Measurements from ENCODE around the gene RELB. TPM values are rescaled to one million over a fixed set of nuclear protein-coding genes. Genes with fewer than 3 reads are reported as not detected.

RELB gene
- total and polyA plus RNA-seq, 9 of the 15 experiments (the other 6 are each of a cell fraction or from before 2014, with no cell fraction given), result 0.15 to 1.1 (median 0.28) TPM; not detected in 2

DNA sequence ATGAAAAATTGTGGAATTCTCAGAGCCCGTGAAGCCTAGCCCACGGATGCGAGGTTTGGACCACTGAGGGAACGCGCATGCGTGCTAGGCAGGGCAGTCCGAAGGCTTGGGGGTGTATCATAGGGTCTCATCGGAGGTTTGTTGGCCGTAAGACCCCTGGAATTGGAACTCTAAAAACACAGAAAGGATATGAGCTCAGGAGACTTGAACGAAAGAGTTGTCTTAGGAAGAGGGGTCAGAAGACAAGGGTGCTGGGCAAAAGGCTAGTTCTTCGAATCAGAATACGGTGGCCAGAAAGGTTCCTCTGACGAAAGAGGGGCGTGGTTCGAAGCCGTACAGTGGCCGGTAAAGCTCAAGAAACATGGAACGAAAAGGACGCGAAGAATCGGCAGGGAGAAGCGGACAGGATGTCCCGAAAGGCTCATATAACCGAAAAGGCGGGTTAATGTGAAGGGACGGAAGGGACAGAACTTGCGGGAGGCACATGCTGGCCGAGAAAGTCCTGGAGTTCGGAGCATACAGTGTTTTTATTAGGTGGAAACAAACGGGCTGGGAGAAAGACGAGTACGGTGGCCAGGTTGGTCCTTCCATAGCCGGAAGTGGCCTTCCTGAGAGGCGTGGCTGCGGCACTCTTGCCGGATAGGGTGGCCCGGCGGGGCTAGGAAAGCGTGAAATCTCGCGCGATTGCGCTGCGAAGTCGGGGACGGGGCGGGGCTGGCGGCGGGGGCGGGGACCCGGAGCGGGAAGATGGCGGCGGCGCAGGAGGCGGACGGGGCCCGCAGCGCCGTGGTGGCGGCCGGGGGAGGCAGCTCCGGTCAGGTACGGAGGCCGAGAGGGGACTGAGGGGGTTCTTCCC lies 46.4 kb upstream of the RELB start, which contains the start of gene CLPTM1 (continued):
- peak in 1 of 2 experiments; percentile 66; a peak in 2 of 4 replicates for TF ChIP-seq ZNF318 (IDR thresholded peaks at IDR 0.05; ENCODE audit: borderline replicate concordance in 1 of 2, low read depth in 1 of 2)
- no peak for TF ChIP-seq MAFG (tag; conservative IDR thresholded peaks at IDR 0.05)
- no peak for TF ChIP-seq BDP1 (IDR thresholded peaks at IDR 0.05; ENCODE audit: insufficient read depth, insufficient read length)
- 0 out of 2 replicates have a peak, but pooled peaks have one; percentile 47 for TF ChIP-seq ZNF197 (CRISPR knock-in tag; IDR thresholded peaks at IDR 0.05; ENCODE audit: low read depth)
- TF ChIP-seq BHLHE40 (IDR thresholded peaks at IDR 0.05; ENCODE audit: low read length), result no peak
- no peak for TF ChIP-seq HSF4 (CRISPR knock-in tag; IDR thresholded peaks at IDR 0.05; ENCODE audit: borderline replicate concordance)
- TF ChIP-seq, protein P1, sequence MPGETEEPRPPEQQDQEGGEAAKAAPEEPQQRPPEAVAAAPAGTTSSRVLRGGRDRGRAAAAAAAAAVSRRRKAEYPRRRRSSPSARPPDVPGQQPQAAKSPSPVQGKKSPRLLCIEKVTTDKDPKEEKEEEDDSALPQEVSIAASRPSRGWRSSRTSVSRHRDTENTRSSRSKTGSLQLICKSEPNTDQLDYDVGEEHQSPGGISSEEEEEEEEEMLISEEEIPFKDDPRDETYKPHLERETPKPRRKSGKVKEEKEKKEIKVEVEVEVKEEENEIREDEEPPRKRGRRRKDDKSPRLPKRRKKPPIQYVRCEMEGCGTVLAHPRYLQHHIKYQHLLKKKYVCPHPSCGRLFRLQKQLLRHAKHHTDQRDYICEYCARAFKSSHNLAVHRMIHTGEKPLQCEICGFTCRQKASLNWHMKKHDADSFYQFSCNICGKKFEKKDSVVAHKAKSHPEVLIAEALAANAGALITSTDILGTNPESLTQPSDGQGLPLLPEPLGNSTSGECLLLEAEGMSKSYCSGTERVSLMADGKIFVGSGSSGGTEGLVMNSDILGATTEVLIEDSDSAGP (CRISPR knock-in tag; IDR thresholded peaks at IDR 0.05), result peak; percentile 51; the same call in 1 of the 2 replicates
- TF ChIP-seq, protein P2, sequence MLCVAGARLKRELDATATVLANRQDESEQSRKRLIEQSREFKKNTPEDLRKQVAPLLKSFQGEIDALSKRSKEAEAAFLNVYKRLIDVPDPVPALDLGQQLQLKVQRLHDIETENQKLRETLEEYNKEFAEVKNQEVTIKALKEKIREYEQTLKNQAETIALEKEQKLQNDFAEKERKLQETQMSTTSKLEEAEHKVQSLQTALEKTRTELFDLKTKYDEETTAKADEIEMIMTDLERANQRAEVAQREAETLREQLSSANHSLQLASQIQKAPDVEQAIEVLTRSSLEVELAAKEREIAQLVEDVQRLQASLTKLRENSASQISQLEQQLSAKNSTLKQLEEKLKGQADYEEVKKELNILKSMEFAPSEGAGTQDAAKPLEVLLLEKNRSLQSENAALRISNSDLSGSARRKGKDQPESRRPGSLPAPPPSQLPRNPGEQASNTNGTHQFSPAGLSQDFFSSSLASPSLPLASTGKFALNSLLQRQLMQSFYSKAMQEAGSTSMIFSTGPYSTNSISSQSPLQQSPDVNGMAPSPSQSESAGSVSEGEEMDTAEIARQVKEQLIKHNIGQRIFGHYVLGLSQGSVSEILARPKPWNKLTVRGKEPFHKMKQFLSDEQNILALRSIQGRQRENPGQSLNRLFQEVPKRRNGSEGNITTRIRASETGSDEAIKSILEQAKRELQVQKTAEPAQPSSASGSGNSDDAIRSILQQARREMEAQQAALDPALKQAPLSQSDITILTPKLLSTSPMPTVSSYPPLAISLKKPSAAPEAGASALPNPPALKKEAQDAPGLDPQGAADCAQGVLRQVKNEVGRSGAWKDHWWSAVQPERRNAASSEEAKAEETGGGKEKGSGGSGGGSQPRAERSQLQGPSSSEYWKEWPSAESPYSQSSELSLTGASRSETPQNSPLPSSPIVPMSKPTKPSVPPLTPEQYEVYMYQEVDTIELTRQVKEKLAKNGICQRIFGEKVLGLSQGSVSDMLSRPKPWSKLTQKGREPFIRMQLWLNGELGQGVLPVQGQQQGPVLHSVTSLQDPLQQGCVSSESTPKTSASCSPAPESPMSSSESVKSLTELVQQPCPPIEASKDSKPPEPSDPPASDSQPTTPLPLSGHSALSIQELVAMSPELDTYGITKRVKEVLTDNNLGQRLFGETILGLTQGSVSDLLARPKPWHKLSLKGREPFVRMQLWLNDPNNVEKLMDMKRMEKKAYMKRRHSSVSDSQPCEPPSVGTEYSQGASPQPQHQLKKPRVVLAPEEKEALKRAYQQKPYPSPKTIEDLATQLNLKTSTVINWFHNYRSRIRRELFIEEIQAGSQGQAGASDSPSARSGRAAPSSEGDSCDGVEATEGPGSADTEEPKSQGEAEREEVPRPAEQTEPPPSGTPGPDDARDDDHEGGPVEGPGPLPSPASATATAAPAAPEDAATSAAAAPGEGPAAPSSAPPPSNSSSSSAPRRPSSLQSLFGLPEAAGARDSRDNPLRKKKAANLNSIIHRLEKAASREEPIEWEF (CRISPR knock-in tag; IDR thresholded peaks at IDR 0.05), result no peak
- TF ChIP-seq RUNX1 (IDR thresholded peaks at IDR 0.05; ENCODE audit: low read depth), result no peak
- TF ChIP-seq POLR3G (IDR thresholded peaks at IDR 0.05; ENCODE audit: extremely low read depth, insufficient read length, insufficient replicate concordance), result no peak

Measured in K562 (cell line).